NCI-H2107 treated with DMSO at 0.1 percent for 48 hours (cell line): ENCODE measurements around the gene L1TD1.
"Not testable (repeated sequence)": the region's sequence is repeated elsewhere in the genome, so short reads cannot be mapped to it uniquely, and the experiment has no call there.

Experiments
- DNase-seq: peaks from one replicate; lab custom pipeline; 2025; ENCODE audit not compliant: unreplicated experiment; lab: John Stamatoyannopoulos, UW

Gene L1TD1, protein sequence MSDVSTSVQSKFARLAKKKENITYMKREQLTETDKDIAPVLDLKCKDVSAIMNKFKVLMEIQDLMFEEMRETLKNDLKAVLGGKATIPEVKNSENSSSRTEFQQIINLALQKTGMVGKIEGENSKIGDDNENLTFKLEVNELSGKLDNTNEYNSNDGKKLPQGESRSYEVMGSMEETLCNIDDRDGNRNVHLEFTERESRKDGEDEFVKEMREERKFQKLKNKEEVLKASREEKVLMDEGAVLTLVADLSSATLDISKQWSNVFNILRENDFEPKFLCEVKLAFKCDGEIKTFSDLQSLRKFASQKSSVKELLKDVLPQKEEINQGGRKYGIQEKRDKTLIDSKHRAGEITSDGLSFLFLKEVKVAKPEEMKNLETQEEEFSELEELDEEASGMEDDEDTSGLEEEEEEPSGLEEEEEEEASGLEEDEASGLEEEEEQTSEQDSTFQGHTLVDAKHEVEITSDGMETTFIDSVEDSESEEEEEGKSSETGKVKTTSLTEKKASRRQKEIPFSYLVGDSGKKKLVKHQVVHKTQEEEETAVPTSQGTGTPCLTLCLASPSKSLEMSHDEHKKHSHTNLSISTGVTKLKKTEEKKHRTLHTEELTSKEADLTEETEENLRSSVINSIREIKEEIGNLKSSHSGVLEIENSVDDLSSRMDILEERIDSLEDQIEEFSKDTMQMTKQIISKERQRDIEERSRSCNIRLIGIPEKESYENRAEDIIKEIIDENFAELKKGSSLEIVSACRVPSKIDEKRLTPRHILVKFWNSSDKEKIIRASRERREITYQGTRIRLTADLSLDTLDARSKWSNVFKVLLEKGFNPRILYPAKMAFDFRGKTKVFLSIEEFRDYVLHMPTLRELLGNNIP

DNA sequence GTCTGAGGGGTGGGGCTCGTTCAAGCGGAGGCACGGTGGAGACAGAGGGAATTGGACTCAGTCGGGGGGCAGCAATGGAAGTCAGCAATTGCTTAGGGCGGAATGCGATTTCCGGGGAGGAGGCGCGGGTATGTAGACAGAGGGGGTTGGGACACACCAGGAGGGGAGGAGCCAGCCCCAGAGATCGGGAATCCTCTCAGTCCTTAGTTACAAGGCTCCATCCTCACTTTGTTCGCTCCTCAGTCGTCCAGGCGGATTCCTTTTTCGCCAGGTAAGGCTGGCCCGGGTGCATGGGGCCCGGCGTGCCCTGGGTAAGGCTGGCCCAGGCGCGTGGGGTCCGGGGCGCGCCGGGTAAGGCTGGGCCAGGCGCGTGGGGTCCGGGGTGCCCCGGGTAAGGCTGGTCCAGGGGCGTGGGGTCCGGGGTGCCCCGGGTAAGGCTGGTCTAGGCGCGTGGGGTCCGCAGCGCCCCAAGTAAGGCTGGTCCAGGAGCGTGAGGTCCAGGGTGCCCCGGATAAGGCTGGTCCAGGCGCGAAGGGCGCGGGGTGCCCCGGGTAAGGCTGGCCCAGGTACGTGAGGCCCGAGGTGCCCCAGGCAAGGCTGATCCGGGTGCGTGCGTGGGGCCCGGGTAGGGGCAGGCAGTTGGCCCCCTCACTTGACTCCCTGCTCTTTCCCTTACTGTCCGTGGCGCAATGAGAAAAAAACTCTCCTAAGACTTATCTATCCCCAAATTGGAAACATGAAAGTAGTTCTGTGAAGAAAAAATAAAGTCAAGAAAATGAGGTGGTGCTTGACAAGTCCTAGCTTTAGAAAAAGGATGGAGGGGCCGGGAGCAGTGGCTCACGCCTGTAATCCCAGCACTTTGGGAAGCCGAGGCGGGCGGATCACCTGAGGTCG, at the start of gene L1TD1:
Gene L1TD1 (plus strand): TSS at position 199 of the 894 bp plus-strand sequence. CDS start 11,780 bp downstream, outside the sequence.
- no peak for DNase-seq

DNA sequence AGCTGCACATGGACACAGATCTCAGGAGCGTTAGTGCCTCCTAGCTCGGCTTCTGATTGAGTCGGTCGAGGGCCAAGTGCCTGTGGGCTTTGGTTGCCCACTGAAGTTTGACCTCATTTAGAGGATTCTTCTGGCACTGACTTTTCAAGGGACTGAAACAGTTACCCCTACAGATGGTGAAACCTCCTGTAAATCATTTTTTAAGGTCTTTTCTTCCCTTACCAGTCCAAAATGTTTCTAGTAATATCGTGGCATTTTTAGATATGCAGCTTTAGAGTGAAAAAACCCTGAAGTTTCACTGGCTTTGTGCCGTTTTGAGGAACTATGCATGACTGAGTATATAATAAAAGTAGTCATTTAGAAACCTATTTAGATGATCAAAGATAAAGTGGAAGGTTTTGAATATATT, 34.7 kb upstream of the L1TD1 start:
- DNase-seq, result no peak

DNA sequence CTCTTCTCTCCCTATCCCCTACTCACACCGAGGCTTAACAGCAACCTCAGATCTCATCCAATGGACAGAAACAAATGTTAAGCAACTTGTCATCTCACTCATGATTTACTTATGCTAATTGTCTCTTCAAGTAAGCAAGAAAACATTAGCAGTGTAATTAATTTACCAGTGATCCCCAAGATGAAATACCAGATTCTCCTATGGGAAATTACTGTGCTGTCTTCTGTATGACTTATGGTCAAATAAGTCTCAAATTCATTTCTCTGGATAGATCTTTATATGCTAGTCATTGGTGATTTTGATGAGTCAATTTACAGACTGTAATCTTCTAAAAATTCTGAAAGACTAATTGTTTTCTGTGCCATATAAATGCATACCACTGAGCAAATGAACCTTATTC, 32.9 kb upstream of the L1TD1 start:
- DNase-seq, result no peak

DNA sequence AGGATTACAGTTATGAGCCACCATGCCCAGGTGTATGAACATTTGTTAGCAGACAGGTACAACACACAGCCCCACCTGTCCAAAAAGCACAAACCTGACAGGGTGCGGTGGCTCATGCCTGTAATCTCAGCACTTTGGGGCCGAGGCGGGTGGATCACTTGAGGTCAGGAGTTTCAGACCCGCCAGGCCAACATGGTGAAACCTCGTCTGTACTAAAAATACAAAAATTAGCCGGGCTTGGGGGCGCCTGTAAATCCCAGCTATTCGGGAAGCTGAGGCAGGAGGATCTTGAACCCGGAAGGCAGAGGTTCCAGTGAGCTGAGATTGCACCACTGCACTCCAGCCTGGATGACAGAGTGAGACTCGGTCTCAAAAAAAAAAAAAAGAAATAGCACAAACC, 24.3 kb upstream of the L1TD1 start:
- DNase-seq, result not testable (repeated sequence)

DNA sequence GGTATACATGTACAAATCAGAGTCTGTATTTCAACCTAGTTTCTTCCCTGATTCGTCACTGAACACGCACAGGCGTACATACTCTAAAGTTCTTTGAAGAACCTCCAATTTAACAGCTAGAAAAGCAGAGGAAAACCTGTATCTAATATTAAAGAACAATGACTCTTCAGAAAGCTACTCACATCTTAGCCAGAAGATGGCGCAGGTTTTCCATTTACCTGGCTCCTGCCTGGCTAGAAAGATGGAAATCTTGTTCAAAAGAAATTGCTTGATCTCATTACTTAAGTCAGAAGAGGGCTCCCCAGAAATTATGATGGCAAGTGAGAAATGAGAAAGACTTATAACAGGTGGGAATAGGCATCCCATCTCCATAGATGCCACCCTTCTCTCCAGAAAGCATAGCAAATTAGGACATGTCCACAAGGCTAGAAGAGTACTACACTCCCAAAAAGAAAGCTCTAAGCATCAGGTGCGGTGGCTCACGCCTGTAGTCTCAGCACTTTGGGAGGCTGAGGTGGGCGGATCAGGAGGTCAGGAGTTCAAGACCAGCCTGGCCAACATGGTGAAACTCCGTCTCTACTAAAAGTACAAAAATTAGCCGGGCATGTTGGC, 19.0 kb upstream of the L1TD1 start:
- DNase-seq, result peak; percentile 60

DNA sequence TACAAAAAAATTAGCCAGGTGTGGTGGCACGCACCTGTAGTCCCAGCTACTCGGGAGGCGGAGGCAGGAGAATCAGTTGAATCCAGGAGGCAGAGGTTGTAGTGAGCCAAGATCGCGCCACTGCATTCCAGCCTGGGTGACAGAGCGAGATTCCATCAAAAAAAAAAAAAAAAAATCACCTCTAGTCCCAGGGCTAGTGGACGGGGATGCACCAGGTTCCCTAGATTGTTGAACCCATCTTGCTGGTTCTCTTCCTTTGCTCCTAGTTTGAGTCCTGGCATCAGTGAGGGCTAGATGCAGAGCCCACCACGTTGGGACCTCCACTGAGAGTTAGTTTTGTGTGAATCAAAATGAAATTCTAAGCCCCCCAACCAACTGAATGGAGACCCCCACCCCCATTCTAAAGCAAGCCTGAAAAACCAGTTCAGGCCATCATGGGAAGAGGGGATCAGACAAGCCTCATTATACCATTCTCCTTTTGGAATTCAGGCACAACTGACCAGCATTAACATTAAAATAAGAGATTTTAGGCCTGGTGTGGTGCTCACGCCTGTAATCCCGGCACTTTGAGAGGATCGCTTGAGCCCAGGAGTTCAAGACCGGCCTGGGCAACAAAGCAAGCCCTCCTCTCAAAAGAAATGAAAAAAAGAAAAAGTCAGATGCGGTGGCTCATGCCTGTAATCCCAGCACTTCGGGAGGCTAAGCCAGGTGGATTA, 17.9 kb upstream of the L1TD1 start:
- no peak for DNase-seq

DNA sequence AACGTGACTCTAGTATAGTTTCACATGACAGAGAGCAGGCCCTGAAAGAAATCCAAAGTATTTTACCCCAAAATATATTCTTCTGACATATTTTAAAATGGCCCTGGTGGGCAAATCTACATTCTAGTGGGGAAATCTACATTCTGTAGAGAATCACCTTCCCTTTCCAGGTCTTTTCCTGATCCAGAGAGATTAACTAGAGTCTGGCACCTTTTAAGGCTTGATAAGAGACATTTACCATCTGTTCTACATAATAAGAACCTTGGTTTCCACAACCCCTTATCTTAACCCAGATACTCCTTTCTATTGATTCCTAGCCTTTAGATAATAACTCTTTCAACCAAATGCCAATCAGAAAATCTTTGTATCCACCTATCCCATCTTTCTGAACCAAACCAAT, 17.0 kb upstream of the L1TD1 start:
- DNase-seq, result no peak

DNA sequence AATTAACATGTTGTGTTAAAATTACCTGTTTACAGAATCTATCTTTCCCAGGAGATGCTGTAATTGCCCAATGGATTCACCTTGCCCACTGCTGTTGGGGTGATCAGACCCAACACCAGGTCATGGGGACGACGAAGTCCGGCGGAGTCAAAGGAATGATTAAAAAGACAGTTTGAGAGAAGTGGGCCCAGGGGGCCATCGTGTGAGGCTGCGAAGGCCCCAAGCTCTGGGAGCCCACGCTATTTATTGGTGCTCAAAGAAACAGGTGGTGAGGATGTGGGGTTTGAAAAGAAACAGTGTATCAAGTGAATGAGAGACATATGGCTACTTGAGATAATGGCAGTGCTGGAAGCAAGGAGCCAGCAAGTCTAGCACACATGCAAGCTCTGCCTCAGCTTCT, 16.3 kb upstream of the L1TD1 start:
- DNase-seq, result no peak

DNA sequence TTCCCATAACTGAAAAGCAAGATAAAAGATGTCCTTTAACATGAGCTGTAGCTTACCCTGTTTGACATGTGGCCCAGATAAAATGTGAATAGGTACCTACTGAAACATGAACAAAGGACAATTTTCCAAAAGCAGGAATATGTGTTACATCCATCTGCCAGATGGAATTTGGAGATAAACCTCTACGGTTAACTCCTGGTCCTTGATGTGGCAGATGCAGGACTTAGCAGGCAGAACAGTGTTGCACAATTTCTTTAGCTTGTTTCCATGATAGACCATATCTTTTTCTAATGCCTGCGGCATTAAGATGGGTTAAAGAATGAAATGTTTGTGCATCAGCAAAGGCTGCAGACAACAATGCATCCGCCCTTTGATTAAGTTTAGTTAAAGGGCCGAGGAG, 14.6 kb upstream of the L1TD1 start:
- DNase-seq, result not testable (repeated sequence)

DNA sequence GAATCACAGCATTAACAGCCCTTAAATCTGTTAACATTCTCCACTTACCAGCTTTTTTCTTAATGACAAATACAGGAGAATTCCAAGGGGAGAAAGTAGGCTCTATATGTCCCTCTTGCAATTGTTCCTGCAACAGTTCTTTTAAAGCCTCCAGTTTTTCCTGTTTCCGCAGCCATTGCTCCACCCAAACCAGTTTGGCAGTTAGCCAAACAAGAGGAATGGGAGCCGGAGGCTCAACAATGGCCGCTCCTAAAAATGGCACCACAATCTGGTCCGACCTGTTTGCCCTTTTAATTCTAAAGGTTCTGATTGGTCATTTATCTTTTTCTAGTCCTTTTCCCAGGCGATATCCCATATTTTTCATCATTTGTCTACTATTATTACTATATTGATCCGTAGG, 14.0 kb upstream of the L1TD1 start:
- DNase-seq, result no peak

DNA sequence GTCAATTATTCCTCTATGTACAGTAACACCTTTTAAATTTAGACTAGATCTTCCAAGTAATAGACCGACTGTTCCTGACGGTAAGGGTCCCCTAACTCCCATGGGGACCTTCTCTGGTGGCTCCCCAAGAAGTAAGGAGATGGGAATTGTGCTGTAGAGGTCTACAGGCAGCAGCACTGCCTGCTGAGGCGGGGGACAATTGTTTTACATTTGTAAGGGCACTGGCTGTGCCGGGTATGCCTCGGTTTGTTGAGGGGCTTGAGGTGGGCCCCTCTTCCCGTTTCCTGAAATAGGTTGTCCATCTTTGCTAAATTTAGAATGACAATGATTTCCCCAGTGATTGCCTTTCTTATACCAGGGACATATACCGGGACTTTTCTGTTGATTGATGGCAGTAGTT, 13.1 kb upstream of the L1TD1 start:
- no peak for DNase-seq

DNA sequence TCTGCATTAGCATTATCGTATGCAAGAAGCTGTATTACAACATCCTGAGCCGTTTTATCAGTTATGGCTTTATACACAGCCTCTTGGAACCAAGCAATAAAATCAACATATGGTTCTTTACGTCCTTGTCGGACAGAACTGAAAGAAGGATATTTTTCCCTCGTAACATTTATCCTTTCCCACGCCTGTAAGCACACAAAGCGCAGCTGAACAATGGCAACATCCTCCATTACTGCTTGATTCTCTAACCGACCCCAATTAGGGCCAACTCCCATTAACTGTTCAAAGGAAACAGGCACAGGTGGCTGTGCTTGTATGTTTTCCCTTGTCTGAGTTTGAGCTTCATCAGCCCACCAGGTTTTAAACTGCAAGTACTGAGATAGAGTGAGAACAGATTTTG, 12.5 kb upstream of the L1TD1 start:
- not testable (repeated sequence) for DNase-seq

DNA sequence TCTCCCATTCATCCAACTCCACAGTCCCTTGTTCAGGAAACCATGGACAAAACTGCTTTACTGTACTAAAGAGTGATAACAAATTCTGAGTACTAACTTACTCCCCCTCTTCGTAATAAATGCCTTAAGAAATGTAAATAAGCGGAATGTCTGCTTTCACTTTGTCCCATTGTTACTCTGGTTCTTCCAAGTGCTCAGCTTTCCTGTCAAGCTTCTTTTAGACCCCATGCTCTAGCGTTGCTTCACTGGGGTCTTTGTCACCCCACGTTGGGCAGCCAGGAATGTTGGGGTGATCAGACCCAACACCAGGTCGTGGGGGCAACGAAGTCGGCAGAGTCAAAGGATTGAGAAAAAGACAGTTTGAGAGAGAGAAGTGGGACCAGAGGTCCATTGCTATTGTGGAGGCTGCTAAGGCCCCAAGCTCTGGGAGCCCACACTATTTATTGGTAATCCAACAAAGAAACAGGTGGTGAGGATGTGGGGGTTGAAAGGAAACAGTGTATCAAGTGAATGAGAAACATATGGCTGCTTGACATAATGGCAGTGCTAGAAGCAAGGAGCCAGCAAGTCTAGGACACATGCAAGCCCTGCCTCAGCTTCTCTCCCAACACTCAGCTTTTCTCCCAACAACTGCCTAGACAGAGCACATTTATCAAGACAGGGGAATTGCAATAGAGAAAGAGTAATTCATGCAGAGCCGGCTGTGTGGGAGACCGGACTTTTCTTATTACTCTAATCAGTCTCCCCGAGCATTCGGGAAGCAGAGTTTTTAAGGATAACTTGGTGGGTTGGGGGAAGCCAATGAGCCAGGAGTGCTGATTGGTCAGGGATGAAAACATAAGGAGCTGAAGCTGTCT, 11.3 kb upstream of the L1TD1 start:
- DNase-seq, result not testable (repeated sequence)

DNA sequence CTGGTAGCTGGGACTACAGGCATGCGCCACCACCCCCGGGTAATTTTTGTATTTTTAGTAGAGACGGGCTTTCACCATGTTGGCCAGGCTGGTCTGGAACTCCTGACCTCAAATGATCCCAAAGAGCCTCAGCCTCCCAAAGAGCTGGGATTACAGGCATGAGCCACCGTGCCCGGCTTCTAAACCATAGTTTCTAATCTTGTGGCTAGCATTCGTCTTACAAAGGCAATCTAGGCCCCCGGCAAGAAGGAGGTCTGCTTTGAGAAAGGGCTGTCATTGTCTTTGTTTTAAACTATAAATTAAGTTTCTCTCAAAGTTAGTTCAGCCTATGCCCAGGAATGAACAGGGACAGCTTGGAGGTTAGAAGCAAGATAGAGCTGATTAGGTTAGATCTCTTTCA, 10.3 kb upstream of the L1TD1 start:
- DNase-seq, result no peak

DNA sequence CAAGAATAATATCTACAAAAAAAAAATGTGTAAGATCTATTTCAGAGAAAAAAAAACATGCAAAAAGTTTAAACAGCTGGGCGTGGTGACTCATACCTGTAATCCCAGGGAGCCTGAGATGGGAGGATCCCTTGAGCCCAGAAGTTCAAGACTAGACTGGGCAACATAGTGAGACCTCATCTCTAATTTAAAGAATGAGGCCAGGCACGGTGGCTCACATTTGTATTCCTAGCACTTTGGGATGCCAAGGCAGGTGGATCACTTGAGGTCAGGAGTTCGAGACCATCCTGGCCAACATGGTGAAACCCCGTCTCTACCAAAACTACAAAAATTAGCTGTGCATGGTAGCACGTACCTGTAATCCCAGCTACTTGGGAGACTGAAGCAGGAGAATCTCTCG, 9.4 kb upstream of the L1TD1 start:
- DNase-seq, result not testable (repeated sequence)

DNA sequence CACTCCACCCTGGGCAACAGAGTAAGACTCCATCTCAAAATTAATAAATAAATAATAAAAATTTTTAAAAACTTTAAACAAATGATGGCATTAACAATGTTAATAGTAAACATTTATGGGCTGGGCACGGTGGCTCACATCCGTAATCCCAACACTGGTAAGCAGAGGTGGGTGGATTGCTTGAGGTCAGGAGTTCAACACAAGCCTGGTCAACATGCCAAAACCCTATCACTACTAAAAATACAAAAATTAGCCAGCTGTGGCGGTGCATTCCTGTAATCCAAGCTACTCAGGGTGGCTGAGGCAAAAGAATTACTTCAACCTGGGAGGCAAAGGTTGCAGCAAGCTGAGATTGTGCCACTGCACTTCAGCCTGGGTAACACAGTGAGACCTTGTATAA, 9.0 kb upstream of the L1TD1 start:
- no peak for DNase-seq

DNA sequence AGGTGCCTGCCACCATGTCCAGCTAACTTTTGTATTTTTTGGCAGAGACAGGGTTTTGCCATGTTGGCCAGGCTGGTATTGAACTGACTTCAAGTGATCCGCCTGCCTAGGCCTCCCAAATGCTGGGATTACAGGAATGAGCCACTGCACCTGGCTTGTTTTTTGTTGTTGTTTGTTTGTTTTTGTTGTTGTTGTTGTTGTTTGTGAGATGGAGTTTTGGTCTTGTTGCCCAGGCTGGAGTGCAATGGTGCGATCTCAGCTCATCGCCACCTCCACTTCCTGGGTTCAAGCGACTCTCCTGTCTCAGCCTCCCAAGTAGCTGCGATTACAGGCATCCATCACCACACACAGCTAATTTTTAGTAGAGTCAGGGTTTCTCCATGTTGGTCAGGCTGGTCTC, 7.1 kb upstream of the L1TD1 start:
- no peak for DNase-seq

DNA sequence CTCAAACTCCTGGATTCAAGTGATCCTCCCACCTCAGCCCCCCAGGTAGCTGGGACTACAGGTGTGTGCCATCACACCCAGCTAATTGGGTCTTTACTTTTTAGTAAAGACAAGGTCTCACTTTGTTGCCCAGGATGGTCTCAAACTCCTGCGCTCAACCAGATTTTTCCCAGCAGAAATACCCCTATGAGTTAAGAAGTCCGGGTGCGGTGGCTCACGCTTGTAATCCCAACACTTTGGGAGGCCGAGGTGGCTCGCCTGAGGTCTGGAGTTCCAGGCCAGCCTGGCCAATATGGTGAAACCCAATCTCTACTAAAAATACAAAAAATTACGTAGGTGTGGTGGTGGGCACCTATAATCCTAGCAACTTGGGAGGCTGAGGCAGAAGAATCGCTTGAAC, 6.5 kb upstream of the L1TD1 start:
- DNase-seq, result no peak

DNA sequence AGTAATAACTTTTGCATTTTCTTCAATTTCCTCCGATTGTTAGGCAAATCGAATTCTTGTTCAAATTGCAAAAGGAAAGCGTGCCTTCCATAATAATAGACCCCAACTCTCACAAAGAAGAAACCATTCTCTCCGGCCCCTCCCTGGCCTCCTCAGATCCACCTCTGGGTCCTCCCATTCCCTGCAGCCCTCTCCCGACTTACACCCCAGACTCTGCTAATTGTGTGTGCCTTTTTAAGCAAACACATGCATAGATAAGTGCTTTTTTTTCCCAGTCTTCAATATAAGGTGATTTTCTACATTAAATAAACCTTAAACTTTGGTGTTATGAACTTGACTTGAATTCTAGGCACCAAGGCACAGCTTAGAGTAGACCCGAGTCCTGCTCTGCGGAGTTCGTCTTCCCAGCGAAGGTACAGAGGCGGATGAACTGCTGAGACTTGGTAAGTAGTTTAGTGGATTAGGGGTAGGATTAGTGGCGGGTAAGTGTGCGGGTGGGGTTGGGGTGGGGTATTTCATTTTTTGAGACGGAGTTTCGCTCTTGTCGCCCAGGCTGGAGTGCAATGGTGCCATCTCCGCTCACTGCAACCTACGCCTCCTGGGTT, 1.5 kb downstream of the L1TD1 start:
- DNase-seq, result no peak
